GM12872 (cell line): ENCODE results near the gene ANKRD11.

Source experiments
- TF ChIP-seq, protein P1 (sequence below): IDR thresholded peaks from 3 replicates; pipeline ENCODE4 v1.5.1; 2011; ENCODE audit warnings: low read depth, mild to moderate bottlenecking, low read length, moderate library complexity; ENCODE audit not compliant: insufficient read depth

The ANKRD11 gene

DNA sequence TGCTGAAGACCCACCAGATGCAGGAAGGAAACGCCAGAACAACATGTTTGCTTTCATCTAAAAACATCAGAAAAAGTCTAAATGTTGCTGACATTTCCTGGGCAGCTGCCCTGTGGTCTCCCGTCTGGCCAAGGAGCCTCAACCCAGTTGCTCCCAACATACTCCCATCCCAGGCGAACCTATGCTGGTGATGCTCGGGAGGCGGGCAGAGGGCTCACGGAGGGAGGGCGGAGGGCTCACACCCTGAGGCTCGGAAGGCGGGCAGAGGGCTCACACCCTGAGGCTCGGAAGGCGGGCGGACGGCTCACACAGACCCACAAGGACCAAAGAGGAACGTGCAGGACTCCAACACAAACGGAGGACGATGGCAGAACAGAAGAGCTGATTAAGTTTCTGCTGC lies 135.4 kb downstream of the ANKRD11 start:
- TF ChIP-seq, protein P1, sequence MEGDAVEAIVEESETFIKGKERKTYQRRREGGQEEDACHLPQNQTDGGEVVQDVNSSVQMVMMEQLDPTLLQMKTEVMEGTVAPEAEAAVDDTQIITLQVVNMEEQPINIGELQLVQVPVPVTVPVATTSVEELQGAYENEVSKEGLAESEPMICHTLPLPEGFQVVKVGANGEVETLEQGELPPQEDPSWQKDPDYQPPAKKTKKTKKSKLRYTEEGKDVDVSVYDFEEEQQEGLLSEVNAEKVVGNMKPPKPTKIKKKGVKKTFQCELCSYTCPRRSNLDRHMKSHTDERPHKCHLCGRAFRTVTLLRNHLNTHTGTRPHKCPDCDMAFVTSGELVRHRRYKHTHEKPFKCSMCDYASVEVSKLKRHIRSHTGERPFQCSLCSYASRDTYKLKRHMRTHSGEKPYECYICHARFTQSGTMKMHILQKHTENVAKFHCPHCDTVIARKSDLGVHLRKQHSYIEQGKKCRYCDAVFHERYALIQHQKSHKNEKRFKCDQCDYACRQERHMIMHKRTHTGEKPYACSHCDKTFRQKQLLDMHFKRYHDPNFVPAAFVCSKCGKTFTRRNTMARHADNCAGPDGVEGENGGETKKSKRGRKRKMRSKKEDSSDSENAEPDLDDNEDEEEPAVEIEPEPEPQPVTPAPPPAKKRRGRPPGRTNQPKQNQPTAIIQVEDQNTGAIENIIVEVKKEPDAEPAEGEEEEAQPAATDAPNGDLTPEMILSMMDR, result no peak

DNA sequence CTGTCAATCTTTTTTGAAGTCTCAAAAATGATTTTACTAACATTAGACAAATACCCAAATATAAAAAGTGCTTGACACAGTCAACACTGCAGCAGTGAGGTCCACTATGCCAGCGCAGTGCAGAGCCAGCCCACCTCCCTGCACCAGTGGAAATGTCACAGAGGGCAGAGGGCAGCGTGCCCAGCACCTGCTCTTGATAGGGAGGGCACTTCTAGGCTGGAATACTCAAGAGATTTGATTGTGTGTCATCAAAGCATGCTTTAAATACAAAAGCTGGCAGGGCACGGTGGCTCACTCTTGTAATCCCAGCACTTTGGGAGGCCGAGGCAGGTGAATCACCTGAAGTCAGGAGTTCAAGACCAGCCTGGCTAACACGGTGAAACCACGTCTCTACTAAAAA lies 136.0 kb downstream of the ANKRD11 start:
- TF ChIP-seq, protein P1, result no peak

DNA sequence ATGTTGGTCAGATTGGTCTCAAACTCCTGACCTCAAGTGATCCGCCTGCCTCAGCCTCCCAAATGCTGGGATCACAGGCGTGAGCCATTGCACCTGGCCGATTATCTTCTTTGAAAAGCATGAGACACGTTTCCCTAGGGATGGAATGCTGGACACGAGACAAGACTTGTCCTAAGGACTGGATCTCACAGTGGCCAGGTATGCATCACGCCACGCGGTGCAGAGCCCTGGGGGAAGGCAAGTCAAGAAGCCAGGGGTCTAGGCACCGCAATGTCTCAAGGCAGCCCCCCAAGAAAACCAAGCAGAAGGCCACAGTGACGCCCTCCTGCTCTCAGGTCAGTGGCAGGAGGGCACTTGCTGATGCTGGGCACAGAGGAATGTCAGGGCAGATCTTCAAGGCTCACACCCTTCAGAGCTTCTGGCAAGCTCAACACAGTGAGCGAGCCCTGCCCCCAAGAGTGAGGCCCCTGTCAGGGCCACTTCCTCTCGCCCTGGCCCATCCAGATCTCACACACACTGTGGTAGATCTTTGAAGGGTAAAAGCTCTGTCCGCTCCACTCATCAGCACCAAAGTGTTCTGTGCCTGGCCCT lies 138.2 kb downstream of the ANKRD11 start:
- TF ChIP-seq, protein P1, result no peak

DNA sequence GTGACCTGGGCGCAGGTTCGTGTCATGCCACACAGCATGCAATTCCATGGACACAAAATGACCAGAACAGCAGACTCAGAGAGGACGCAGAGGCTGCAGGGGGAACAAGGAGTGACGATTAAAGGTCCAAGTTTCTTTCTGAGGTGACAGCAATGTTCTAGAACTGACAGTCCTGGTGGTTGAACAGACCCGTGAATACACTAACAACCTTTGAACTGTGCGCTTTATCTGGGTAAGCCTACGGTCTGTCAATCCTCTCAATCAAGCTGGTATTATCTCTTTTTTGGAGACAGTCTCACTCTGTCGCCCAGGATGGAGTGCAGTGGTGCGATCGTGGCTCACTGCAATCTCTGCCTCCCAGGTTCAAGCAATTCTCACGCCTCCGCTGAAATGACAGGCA lies 138.7 kb downstream of the ANKRD11 start:
- TF ChIP-seq, protein P1, result no peak

DNA sequence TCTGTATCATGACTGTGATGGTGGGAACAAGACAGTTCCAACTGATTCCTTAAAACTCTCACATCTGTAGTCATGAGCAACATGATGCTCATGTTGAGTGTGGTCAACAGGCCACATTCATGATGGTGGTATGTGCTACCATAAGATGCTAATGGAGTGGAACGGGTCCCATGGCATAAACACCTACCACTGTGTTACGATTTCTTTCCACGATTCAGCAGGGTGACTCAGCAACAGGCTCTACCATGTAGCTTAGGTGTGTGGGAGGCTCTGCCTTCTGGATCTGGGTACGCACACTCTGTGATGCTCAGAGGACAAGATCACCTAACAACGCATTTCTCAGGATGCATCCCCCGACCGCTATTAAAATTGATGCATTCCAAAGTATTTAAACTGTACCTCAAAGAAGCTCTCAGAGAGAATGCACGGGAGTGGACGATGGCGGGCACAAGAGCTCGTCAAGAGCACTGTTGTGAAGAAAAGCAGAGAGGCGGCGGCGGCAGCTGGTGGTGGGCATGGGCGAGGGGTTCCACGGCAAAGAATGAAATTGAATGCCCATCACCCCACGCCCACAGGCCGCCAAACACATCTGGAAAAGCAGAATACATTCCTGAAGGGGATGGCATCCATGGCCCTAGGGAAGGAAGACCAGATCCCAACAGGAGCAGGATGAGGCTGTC lies 139.5 kb downstream of the ANKRD11 start:
- TF ChIP-seq, protein P1, result no peak

DNA sequence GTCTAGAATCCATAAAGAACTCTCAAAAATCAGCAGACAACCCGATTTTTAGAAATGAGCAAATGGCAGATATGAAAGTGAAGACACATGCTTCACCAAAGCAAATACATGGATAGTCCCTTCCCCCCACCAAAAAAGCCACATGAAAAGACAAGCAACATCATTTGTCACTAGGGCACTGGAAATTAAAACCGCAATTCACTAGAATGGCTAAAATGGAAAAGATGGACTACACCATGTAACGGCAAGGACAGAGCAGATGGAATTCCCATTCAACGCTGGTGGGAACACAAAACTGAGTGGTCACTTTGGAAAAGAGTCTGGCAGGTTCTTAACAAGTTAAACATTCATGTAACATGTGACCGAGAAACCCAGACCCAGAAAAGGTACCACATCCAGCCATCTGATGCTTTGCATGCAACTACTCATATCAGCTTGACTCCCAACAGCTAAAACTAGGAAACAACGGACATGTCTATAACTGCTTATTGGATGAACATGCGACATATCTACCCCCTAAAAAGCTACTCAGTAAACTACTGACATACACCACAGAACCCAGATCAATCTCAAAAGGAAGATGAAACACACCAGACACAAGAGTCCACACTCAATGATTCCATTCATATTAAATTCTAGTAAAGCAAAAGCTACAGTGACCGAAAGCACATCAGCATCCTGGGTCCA lies 140.3 kb downstream of the ANKRD11 start:
- TF ChIP-seq, protein P1, result no peak

DNA sequence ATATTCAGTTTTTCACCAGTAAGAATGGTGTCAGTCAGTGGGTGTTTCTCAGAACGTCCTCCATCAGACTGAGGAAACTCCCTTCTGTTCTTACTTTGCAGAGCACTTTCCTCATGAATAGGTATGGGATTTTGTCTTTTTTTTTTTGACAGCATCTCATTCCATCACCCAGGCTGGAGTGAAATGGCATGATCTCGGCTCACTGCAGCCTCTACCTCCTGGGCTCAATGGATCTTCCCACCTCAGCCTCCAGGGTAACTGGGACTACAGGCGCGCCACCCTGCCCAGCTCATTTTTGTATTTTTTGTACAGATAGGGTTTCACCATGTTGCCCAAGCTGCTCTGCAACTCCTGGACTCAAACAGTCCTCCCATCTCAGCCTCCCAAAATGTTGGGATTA lies 142.6 kb downstream of the ANKRD11 start:
- TF ChIP-seq, protein P1, result no peak
